Activated CD4-positive, CD25-positive, alpha-beta regulatory T cell treated with anti-CD3 and anti-CD28 coated beads, Interleukin-2, amount 50 U/mL, for 16 hours (primary cell): ENCODE data around the gene TBK1.

Source experiments
- DNase-seq: peaks from one replicate; pipeline ENCODE4 v3.0.0-alpha.2; 2020; ENCODE audit warnings: low read depth, low spot score

Gene TBK1

DNA sequence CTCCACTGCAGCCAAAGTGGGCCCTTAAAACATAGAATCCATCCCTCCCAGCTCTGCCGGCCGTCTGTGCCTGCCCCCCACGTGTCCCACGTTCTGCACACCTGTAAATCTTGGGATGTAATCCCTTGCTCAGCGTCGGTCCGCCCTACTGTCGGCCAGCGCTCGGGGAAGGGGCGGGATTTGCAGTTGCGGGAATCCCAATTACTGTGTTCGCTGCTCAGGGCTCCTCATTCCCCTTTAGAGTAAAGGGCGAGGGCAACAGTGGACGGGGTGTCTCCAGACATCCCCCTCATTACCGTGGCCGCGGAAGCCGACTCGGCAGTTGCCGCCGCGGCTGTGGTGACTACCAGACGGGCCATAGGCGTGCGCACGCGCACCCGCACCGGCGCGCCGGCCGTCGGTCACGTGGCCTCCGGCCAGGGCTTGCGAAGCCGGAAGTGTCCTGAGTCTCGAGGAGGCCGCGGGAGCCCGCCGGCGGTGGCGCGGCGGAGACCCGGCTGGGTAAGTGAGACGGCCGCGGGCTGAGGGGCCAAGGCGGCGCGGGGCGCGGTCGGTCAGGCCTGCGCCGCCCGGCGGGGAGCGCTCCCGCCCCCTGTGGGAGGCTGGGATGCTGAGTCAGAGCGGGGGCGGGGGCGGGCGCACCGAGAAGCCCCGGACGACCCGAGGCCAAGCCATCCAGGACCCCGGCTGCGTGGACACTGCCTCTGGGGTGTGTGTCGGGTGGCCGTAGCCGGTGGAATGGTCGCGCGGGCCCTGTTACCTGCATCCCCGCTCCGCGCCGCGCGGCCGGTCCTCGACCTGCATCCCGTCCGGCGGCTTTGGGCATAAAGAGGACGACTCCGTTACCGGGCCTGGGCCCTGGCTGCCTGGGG, at the start of gene TBK1:
Gene TBK1 (plus strand): TSS at position 434 of the 872 bp plus-strand sequence. CDS start 3,751 bp downstream, outside the sequence.
- peak; percentile 17 for DNase-seq

DNA sequence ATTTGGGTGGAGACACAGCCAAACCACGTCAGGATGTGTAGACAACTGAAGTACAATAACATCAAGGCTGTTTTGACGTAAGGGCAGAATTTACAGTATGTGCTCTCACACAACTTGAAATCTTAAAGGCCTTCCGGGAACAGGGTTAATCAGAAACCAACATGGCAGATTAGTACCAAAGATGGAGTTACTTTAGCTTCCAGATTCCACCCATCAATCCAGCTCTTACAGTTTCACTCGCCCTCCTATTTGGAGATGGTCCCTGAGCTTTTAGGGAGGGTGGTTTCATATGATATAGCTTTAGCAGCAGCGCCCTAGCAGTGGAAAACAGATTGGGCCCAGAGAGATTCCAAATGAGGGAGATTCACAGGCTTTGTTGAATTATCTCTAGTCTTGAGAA, 49.7 kb upstream of the TBK1 start:
- no peak for DNase-seq

GRCh38 chr12:64403707-64404469, 48.0 kb upstream of the TBK1 start, which contains the start of gene XPOT:
TSS of gene XPOT (plus strand) at chr12:64404392. CDS start at chr12:64410036, 5,644 bp downstream.
- DNase-seq: peak; percentile 82

GRCh38 chr12:64404470-64405256, 47.3 kb upstream of the TBK1 start:
- DNase-seq: peak; percentile 40

GRCh38 chr12:64407342-64408223, 44.3 kb upstream of the TBK1 start:
- DNase-seq: no peak

DNA sequence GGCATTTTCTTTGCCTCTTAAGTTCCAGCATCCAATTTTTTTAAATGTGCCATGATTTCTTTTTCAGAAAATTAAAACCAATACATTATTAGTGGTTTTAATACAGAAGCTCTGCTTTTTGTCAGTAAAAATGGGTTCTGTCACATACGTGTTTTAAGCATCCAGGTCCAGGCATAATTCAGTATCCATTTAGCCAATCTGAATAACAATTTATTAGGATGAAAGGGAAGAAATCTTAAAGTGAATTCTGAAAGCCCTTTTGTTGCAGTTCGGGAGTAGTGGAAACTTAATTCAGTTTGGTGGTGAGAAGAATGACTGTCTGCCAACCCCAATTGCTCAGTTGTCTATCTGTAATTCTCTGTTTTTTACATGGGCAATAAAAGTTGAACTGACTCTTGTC, 40.5 kb upstream of the TBK1 start:
- no peak for DNase-seq

- no peak for DNase-seq
Measured at GRCh38 chr12:64412459-64412858, 39.5 kb upstream of the TBK1 start.

- DNase-seq: no peak
Measured at GRCh38 chr12:64413884-64414283, 38.0 kb upstream of the TBK1 start.

DNA sequence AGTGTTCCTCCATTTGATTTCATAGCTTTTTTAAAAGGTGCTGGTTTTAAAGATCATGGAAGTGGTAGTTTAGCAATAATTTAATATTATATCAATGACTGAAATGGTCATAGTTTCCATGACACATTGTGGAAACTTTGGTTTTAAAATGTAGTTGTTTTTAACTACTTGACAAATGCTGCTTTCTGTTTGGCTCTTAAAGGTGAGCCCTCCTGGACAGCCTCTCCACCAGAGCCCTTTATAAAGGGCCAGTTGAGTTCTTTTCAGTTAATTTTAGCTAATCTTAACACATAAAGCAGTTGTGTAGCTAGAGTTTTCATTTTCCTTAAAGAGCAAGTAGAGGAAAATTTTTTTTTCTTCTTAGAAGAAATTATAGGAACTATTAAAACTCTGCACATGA, 33.7 kb upstream of the TBK1 start:
- no peak for DNase-seq

DNA sequence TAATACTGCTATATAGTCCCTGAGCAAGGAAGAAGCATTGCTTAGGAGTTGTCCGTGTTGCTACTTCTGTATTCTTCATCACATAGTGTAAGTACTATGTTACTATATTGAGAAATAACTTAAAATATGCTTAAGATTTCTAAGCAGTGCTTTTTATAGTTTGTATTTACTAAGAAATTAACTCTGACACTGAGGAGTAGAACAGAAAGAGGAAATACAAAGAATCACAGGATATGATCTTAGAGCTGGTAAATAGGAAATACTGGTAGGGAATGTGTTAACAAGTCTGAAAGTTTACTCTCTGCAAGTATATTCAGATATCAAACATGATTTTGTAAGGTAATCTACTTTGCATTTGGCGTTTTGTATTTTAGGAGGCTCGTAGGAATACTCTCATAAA, 32.2 kb upstream of the TBK1 start:
- no peak for DNase-seq

DNA sequence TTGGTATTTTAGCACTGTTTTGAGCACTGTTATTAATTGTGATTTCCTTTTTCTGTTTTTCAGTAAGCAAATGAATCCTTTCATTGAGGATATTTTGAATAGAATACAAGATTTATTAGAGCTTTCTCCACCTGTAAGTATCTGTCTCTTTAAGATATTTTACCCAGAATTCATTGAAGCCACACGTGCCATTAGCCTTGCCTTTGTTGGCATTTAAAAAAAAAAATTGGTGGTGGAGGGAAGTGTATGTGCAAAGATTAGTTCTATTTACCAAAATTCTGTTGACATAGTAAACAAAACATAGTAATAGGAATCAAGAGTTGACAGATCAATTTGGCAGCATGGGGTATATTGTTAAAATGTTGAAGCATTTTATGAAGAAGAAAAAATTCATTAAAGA, 23.9 kb upstream of the TBK1 start:
- no peak for DNase-seq

DNA sequence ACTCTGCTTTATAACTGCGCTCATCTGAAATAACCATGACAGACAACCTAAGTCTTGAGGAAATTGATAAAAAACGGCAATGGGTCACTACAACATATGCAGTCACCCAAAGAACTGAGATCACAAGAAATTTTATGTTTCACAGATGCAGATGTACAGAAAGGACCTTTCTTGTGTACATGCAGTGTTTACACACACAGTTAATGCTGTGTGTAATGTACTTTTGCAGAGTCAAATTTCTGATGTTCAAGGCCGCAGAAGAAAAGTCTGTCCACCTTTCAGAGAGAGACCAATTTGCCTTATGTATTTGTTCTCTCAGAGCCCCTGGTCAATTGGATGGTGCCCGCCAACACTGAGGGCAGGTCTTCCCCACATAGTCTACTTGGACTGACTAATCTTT, 23.0 kb upstream of the TBK1 start:
- no peak for DNase-seq

DNA sequence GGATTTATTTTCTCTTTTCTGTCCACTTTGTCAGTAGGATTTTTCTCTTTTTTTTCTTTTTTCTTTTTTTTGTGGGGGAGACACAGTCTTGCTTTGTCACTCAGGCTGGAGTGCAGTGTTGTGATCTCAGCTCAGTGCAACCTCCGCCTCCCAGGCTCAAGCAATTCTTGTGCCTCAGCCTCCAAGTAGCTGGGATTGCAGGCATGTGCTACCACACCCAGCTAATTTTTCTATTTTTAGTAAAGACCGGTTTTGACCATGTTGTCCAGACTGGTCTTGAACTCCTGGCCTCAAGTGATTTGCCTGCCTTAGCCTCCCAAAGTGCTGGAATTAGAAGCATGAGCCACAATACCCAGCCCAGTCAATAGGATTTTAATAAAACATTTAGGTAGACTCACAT, 21.0 kb upstream of the TBK1 start:
- no peak for DNase-seq

DNA sequence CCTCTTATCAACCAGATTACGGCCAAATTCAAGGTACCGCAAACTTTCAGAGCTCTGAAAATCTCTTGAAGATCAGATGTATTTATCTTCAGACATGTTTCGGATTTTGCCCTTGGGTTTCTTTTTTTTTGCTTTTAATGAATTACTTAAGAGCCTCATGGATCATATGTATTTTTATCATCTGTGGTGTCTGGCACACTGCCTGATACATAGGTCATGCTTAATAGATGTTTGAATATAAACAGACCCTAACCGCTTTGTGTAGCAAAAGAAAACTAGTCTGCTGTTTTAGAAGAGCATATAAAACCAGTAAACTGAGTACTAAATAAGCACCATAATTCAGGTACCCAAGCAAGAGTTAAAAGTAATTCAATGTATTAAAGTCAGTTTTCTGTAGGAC, 20.1 kb upstream of the TBK1 start:
- no peak for DNase-seq

DNA sequence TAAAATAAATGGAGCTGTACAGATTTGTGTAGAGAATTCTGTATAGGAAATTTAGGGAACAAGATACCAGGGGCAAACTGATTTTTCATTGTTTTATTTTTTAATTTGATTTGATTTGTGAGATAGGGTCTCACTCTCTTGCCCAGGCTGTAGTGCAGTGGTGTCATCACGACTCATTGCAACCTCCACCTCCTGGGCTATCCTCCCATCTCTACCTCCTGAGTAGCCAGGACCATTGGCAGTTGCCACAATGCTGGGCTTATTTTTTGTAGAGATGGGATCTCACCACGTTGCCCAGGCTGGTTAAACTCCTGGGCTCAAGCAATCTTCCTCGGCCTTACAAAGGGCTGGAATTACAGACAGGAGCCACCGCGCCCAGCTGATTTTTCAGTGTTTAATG, 18.0 kb upstream of the TBK1 start:
- DNase-seq: no peak

- no peak for DNase-seq
Measured at GRCh38 chr12:64440100-64440499, 11.8 kb upstream of the TBK1 start.

DNA sequence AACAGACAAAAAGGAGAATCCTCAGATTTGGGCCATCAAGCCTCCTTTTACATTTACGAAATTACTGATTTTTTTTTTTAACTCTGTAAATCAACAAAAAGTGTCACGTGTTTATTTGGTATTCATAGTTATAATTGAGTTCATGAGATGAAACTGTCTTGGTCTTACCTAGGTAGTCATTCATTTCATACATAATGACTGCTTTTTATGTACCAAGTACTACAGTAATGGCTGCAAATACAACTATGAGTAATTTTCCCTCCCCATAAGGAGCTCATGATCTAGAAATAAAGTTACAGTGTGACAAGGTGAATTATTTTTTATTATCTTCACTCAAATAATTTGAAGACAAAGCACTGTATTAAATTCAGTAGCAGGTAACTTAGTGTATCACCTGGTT, 6.4 kb upstream of the TBK1 start:
- DNase-seq: no peak

GRCh38 chr12:64446295-64446694, 5.6 kb upstream of the TBK1 start:
- no peak for DNase-seq

DNA sequence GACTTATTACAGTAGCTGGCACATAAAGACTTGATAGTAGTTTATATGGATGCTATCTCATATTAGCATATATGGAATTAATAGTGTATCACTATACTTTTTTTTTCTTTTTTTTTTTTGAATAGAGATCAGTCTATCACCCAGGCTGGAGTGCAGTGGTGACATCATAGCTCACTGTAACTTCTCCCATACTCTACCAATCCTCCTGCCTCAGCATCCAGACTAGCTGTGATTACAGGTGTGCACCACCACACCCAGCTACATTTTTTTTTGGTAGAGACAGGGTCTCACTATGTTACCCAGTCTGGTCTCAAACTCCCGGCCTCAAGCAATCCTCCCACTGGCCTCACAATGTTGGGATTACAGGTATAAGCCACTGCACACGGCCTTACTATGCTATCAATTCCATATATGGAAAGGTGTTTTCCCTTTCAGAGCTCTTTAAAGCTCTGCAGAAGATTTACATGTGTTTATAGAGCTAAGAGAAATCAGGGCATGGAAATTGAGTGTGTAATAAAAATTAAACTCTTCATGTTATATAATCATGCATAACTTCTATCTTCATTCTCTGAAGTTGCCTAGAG, 1.8 kb upstream of the TBK1 start:
- DNase-seq: no peak

DNA sequence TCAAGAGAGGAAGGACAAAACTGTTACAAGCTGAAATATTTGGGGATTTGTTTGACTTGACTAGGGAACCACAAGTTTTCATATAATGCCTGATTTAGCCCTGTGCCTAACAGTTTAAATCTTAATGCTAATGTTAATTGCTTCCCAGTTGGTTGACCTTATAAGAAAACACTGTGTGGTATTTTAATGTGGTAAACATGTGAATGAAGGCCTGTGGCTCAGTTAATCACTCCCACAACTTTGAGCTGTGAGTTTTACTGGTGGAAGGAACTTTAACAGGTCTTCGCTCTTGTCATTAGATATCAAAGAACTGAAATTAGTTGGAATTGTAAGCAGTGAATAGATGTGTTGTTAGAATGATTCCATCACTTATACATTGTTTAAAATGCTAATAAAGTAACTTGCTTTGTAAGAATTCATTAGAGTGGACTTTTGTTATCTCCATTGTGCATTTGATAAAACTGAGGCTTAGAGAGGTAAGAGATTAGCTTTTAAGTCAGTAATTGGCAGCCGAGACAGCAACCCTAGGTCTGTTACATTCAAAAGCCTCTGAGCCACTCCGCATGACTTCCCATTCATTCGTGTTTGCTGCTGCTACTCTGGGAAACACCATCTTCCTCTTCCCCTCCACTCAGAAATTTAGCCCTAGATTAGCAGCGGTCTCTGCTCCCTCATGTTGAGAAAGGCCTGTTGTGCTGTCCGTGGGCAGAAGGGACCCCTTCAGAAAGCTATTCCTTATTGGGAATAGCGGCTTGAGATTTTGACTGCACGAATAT, 1.0 kb upstream of the TBK1 start:
- DNase-seq: no peak
